NCI-H1048 (cell line): ENCODE measurements around the gene ZNF587B.
"Not testable (repeated sequence)": the region's sequence is repeated elsewhere in the genome, so short reads cannot be mapped to it uniquely, and the experiment has no call there.

Experiments used
- DNase-seq: peaks from one replicate; lab custom pipeline; 2025; lab: John Stamatoyannopoulos, UW

Gene ZNF587B

DNA sequence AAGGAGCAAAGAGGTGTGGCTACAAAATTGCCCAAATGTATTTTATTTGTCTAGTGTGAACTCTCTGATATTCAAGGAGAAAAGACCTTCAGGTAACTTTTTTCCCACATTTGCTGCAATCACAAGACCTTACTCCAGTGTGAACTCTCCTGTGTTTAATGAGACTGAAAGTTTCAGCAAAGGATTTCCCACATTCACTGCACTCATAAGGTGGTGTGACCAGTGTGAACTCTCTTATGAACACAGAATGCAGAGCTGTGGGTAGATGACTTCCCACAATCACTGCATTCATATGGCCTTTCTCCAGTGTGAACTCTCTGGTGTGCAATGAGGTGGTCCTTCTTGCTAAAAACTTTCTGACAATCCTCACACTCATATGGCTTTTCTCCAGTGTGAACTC, 42.4 kb downstream of the ZNF587B start:
- DNase-seq, result no peak

DNA sequence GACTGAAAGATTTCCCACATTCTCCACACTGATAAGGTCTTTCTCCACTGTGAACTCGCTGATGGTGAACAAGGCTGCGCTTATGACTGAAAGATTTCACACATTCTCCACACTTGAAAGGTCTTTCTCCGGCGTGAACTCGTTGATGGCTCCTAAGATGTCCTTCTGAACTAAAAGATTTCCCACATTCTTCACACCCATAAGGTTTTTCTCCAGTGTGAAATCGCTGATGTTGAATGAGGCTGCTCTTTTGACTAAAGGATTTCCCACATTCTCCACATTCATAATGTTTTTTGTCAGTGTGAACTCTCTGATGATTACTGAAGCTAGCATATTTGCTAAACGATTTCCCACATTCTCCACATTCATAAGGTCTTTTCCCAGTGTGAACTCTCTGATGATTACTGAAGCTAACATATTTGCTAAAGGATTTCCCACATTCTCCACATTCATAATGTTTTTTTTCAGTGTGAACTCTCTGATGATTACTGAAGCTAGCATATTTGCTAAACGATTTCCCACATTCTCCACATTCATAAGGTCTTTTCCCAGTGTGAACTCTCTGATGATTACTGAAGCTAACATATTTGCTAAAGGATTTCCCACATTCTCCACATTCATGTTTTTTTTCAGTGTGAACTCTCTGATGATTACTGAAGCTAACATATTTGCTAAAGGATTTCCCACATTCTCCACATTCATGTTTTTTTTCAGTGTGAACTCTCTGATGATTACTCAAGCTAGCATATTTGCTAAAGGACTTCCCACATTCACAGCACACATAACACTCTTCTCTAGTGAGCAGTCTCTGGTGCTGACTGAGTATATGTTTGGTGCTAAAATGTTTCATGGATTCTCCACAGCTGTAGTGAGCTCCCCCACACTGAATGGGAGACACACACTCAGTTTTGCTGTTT, 44.0 kb downstream of the ZNF587B start:
- DNase-seq, result not testable (repeated sequence)

DNA sequence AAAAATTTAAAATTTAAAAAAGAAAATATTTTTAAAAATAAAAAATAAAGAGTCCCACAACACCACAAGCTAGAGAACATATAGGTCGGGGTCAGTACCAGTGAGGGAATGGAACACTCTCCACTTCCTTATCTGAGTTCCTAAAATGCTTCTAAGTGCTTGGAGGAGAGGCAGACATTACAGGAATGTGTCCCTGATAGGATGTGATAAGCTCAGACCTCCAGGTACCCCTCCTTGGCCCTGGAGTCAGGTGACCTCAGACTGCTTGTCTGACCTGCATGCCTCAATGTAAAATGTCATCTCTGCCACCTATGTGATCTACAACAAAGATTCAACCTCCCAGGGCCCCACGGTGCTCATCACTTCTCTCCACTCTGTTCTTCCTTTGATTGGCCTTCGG, 55.9 kb downstream of the ZNF587B start:
- no peak for DNase-seq

DNA sequence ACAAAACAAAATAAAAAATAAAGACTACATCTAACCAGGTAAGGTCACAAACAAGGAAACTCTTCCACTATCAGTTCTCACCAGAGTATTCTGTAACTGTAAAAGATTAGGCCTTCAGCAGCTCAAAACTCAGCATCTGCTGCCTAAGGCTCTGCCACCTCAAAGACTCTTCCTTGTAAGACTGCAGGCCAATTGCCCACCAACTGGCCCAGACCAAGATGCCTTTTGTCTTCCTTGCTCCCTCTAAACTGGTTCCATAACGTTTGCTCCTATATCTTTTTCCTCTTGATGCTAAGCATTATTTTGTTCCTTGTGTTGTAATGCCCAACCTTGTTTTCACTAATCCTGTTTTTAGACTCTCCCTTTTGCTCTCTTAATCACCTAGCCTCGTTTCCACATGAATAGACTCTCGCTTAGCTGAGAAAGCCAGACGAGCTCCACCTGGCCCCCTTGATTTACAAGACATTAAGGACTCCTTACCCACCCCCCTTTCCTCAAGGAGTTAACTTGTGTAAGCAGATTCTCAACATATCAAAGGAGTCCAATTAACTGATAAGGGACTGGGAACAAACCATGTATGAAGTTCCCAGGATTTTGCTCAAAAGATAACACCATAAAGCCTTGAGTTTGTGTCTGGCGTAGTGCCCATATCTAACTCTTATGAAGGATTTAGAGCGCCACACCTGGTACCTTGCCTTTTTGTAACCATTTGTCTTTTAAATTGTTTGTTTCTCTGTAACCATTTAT, 57.3 kb downstream of the ZNF587B start:
- no peak for DNase-seq

DNA sequence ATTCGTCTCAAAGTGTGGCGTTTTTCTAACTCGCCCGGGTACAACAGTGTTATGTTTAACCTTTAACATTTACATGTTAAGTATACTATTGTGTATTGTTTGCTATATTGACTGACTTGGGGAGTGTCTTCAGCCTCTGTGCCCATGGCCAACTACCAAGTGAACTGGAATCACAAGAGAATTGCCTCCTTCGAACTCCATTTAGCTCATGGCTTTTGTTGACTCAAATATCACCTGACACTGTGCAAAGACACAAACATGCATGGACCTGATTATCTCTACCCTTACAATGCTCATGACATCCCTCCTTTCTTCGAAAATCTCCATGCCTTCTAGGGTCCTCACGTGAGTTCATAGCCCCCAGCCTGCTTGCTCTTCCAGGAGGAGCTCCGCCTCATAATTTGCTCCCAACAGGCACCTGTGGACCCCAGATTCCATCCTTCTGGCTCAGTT, 58.0 kb downstream of the ZNF587B start:
- no peak for DNase-seq

DNA sequence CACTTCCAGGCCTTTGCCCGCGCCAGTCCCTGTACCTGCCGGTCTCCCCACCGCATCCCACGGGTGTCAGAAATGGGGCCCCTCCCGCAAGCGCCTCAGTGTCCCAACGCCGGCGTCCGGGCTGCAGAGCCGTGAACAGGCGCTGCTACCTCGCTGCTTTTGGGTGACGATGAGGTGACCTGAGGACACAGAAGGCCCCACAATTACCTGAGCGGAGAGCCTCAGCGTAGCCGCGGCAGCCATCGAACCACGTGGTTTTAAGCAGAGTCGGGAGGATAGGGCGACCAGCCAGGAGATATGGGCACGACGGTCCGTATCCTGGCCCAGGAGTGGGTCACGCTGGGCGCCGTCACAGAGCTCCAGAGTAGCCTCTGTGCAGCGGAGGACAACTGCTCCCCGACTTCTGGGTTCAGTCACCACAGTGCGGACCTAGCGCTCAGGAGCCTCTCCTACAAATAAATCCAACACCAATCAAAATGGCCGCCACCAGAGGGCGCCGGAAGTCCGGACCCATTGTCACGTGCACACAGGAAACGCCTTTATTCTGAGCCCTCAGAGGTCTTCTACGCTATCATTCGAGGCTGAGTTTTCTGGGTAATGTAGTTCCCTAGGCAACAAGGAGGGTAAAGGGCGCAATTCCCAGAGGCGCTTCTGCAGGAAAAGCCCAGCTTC, 58.6 kb downstream of the ZNF587B start, which contains the start of gene ZNF814:
Gene ZNF814, minus strand, starts transcription at position 478 of the 672 bp plus-strand sequence. Its CDS starts 235 bp downstream, at position 243.
- DNase-seq, result peak; percentile 64

DNA sequence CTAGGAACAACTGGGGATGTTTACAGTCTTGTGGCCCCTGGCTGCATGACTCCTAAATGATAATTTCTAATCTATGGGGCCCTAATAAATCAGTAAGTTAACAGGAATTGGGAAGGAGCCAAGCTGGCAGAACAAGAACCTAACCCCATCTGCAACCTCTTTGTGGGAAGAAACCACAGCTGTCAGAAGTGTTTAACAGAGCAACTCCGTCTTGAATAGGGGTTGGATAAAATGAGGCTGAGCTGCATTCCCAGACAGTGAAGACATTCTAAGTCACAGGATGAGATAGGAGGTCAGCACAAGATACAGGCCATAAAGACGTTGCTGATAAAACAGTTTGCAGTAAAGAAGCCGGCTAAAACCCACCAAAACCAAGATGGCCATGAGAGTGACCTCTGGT, 60.6 kb downstream of the ZNF587B start:
- not testable (repeated sequence) for DNase-seq
